ENCODE measurements around the gene KRTAP2-3. TPM values are rescaled to one million over a fixed set of nuclear protein-coding genes. Genes with fewer than 3 reads are reported as not detected.

The KRTAP2-3 gene
- total and polyA plus RNA-seq, 7 donors, result not detected

GRCh38 chr17:41009301-41009760, 50.6 kb downstream of the KRTAP2-3 start:
- intact Hi-C loops (cut with DNase I), result no loop called here
- no peak overlapping the region for H3K4me3 ChIP-seq
- 60 to 72% (median 63%) methylated on average over 4 of the region's 4 CpGs for WGBS, 3 donors
- H3K9me3 ChIP-seq, result no peaks in the 10 kb centered on the region
- ATAC-seq, result no peak
- H3K4me1 ChIP-seq, result no peaks in the 10 kb centered on the region
- no peak for DNase-seq
- TF ChIP-seq, protein P1, sequence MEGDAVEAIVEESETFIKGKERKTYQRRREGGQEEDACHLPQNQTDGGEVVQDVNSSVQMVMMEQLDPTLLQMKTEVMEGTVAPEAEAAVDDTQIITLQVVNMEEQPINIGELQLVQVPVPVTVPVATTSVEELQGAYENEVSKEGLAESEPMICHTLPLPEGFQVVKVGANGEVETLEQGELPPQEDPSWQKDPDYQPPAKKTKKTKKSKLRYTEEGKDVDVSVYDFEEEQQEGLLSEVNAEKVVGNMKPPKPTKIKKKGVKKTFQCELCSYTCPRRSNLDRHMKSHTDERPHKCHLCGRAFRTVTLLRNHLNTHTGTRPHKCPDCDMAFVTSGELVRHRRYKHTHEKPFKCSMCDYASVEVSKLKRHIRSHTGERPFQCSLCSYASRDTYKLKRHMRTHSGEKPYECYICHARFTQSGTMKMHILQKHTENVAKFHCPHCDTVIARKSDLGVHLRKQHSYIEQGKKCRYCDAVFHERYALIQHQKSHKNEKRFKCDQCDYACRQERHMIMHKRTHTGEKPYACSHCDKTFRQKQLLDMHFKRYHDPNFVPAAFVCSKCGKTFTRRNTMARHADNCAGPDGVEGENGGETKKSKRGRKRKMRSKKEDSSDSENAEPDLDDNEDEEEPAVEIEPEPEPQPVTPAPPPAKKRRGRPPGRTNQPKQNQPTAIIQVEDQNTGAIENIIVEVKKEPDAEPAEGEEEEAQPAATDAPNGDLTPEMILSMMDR (IDR thresholded peaks at IDR 0.05), result no peak
- no peaks in the 10 kb centered on the region for H3K36me3 ChIP-seq (ENCODE audit: insufficient read depth in 1 of 2, low read depth in 1 of 2)
- no peak overlapping the region for H3K27ac ChIP-seq
- peaks cover 0 to 7% (median 5%) of the 10 kb centered on the region in 3 donors for H3K27me3 ChIP-seq (ENCODE audit: insufficient read depth in 3 of 3, low read length in 2 of 3)

Other genes starting within 250 kb of the KRTAP2-3 start
Only the 30 nearest of the 38 such genes appear.
- gene KRT20, start 174.9 kb downstream of the KRTAP2-3 start, total RNA-seq, result under 1 TPM in 1 of 4 donors, not detected in 3; 0.21 TPM
- gene KRT20, start 174.9 kb downstream of the KRTAP2-3 start, polyA plus RNA-seq, result under 1 TPM in 2 of 3 donors, not detected in 1; 0.08 to 0.35 TPM
- gene KRT23, start 122.5 kb downstream of the KRTAP2-3 start, total RNA-seq, result 1 to 10 TPM in 1 of 4 donors, under 1 TPM in 1, not detected in 2; 0.25 to 1.5 TPM
- gene KRT23, start 122.5 kb downstream of the KRTAP2-3 start, polyA plus RNA-seq, result under 1 TPM in 1 of 3 donors, not detected in 2; 0.03 TPM
- gene KRT39, start 93.2 kb downstream of the KRTAP2-3 start, total RNA-seq, result not detected
- gene KRT39, start 93.2 kb downstream of the KRTAP2-3 start, polyA plus RNA-seq, result not detected
- gene KRT40, start 75.8 kb downstream of the KRTAP2-3 start, total RNA-seq, result not detected
- gene KRT40, start 75.8 kb downstream of the KRTAP2-3 start, polyA plus RNA-seq, result not detected
- not detected for gene KRTAP3-3, start 66.0 kb downstream of the KRTAP2-3 start, total RNA-seq
- gene KRTAP3-3, start 66.0 kb downstream of the KRTAP2-3 start, polyA plus RNA-seq, result not detected
- not detected for gene KRTAP3-2, start 60.2 kb downstream of the KRTAP2-3 start, total RNA-seq
- not detected for gene KRTAP3-2, start 60.2 kb downstream of the KRTAP2-3 start, polyA plus RNA-seq
- gene KRTAP3-1, start 51.0 kb downstream of the KRTAP2-3 start, total RNA-seq, result not detected
- gene KRTAP3-1, start 51.0 kb downstream of the KRTAP2-3 start, polyA plus RNA-seq, result not detected
- gene KRTAP1-5, start 32.9 kb downstream of the KRTAP2-3 start, total RNA-seq, result not detected
- not detected for gene KRTAP1-5, start 32.9 kb downstream of the KRTAP2-3 start, polyA plus RNA-seq
- not detected for gene KRTAP1-4, start 29.9 kb downstream of the KRTAP2-3 start, total RNA-seq
- gene KRTAP1-4, start 29.9 kb downstream of the KRTAP2-3 start, polyA plus RNA-seq, result not detected
- gene KRTAP1-3, start 25.2 kb downstream of the KRTAP2-3 start, total RNA-seq, result not detected
- not detected for gene KRTAP1-3, start 25.2 kb downstream of the KRTAP2-3 start, polyA plus RNA-seq
- gene KRTAP1-1, start 18.7 kb downstream of the KRTAP2-3 start, total RNA-seq, result not detected
- gene KRTAP1-1, start 18.7 kb downstream of the KRTAP2-3 start, polyA plus RNA-seq, result not detected
- gene KRTAP2-1, start 12.8 kb downstream of the KRTAP2-3 start, total RNA-seq, result not detected
- not detected for gene KRTAP2-1, start 12.8 kb downstream of the KRTAP2-3 start, polyA plus RNA-seq
- not detected for gene KRTAP2-2, start 4.9 kb downstream of the KRTAP2-3 start, total RNA-seq
- gene KRTAP2-2, start 4.9 kb downstream of the KRTAP2-3 start, polyA plus RNA-seq, result not detected
- not detected for gene KRTAP2-4, start 5.8 kb upstream of the KRTAP2-3 start, total RNA-seq
- gene KRTAP2-4, start 5.8 kb upstream of the KRTAP2-3 start, polyA plus RNA-seq, result not detected
- gene KRTAP4-7, start 24.0 kb upstream of the KRTAP2-3 start, total RNA-seq, result not detected
- gene KRTAP4-7, start 24.0 kb upstream of the KRTAP2-3 start, polyA plus RNA-seq, result not detected
- gene KRTAP4-8, start 38.0 kb upstream of the KRTAP2-3 start, total RNA-seq, result not detected
- gene KRTAP4-8, start 38.0 kb upstream of the KRTAP2-3 start, polyA plus RNA-seq, result not detected
- gene KRTAP4-16, start 42.1 kb upstream of the KRTAP2-3 start, total RNA-seq, result not detected
- not detected for gene KRTAP4-16, start 42.1 kb upstream of the KRTAP2-3 start, polyA plus RNA-seq
- not detected for gene KRTAP4-9, start 45.3 kb upstream of the KRTAP2-3 start, total RNA-seq
- not detected for gene KRTAP4-9, start 45.3 kb upstream of the KRTAP2-3 start, polyA plus RNA-seq
- gene KRTAP4-11, start 58.3 kb upstream of the KRTAP2-3 start, total RNA-seq, result not detected
- gene KRTAP4-11, start 58.3 kb upstream of the KRTAP2-3 start, polyA plus RNA-seq, result not detected
- gene KRTAP4-12, start 64.1 kb upstream of the KRTAP2-3 start, total RNA-seq, result not detected
- gene KRTAP4-12, start 64.1 kb upstream of the KRTAP2-3 start, polyA plus RNA-seq, result not detected
- not detected for gene KRTAP4-6, start 80.4 kb upstream of the KRTAP2-3 start, total RNA-seq
- not detected for gene KRTAP4-6, start 80.4 kb upstream of the KRTAP2-3 start, polyA plus RNA-seq
- gene KRTAP4-5, start 89.7 kb upstream of the KRTAP2-3 start, total RNA-seq, result not detected
- gene KRTAP4-5, start 89.7 kb upstream of the KRTAP2-3 start, polyA plus RNA-seq, result not detected
- not detected for gene KRTAP4-4, start 100.6 kb upstream of the KRTAP2-3 start, total RNA-seq
- not detected for gene KRTAP4-4, start 100.6 kb upstream of the KRTAP2-3 start, polyA plus RNA-seq
- gene KRTAP4-3, start 108.1 kb upstream of the KRTAP2-3 start, total RNA-seq, result not detected
- not detected for gene KRTAP4-3, start 108.1 kb upstream of the KRTAP2-3 start, polyA plus RNA-seq
- not detected for gene KRTAP4-2, start 118.1 kb upstream of the KRTAP2-3 start, total RNA-seq
- gene KRTAP4-2, start 118.1 kb upstream of the KRTAP2-3 start, polyA plus RNA-seq, result not detected
- not detected for gene KRTAP4-1, start 124.8 kb upstream of the KRTAP2-3 start, total RNA-seq
- not detected for gene KRTAP4-1, start 124.8 kb upstream of the KRTAP2-3 start, polyA plus RNA-seq
- gene KRTAP9-1, start 129.8 kb upstream of the KRTAP2-3 start, total RNA-seq, result not detected
- gene KRTAP9-1, start 129.8 kb upstream of the KRTAP2-3 start, polyA plus RNA-seq, result not detected
- gene KRTAP9-2, start 166.5 kb upstream of the KRTAP2-3 start, total RNA-seq, result not detected
- gene KRTAP9-2, start 166.5 kb upstream of the KRTAP2-3 start, polyA plus RNA-seq, result not detected
- not detected for gene KRTAP9-3, start 172.3 kb upstream of the KRTAP2-3 start, total RNA-seq
- gene KRTAP9-3, start 172.3 kb upstream of the KRTAP2-3 start, polyA plus RNA-seq, result not detected
- not detected for gene KRTAP9-8, start 177.9 kb upstream of the KRTAP2-3 start, total RNA-seq
- gene KRTAP9-8, start 177.9 kb upstream of the KRTAP2-3 start, polyA plus RNA-seq, result not detected

Data from psoas muscle (tissue), 8 donors.